GM12874 (cell line): Measurements from ENCODE around the gene C12orf56.

ENCODE experiments used
- CTCF ChIP-seq: IDR thresholded peaks from 2 replicates; pipeline ENCODE4 v1.5.1; 2011; ENCODE audit warnings: low read depth, mild to moderate bottlenecking, control low read depth, low read length, moderate library complexity; ENCODE audit not compliant: insufficient read depth

The C12orf56 gene

GRCh38 chr12:64258576-64258975 lies 132.0 kb downstream of the C12orf56 start:
- no peak for TF ChIP-seq CTCF

DNA sequence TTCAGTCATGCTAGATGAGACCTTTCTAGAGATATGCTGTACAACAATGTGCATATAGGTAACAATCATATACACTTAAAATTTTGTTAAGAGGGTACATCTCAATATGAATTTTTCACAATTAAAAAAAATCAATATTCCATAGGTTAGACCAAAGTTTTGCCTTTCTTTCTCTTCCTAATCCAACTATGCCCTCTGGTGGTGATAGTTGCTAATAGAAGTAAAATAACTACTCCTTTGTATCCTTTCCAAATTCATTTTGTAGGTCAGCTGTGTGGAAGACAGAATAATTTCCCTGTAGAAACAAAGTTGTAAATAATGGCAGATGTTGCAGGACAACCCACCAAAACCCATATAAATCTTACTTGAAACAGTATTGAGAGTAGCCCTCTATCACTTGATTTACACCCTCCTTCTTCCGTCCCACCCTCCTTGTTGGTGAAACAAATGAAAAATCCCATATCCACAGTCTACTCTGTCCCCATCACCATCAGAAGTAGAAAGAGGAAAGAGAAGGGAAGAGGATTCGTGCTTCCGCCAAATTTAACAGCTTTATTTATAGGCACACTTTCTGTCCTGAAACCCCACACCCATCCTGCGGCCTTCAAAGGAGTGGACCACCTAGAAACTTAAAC lies 134.3 kb downstream of the C12orf56 start:
- 0 out of 2 replicates have a peak, but pooled peaks have one; percentile 13 for TF ChIP-seq CTCF

- TF ChIP-seq CTCF, result no peak
These were observed 135.3 kb downstream of the C12orf56 start for GRCh38 chr12:64255249-64255648.

DNA sequence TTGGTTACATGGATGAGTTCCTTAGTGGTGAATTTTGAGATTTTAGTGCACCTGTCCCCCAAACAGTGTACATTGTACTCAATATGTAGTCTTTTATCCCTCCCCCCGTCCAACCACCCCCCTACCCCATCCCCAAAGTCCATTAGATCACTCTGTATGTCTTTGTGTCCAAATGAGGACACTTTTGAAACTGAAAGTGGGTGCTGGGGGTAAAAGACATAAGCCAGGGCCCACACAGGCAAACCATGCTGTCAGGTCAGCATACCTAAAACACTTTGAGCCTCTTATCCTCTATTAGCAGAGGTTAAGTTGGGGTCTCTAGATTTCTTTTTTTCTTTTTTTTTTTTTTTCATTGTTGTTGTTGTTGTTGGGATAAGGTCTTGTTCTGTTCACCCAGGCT lies 137.2 kb downstream of the C12orf56 start:
- no peak for TF ChIP-seq CTCF

- TF ChIP-seq CTCF, result no peak
These were observed 137.9 kb downstream of the C12orf56 start for GRCh38 chr12:64252681-64253080.

- no peak for TF ChIP-seq CTCF
These were observed 146.7 kb downstream of the C12orf56 start for GRCh38 chr12:64243809-64244208.

DNA sequence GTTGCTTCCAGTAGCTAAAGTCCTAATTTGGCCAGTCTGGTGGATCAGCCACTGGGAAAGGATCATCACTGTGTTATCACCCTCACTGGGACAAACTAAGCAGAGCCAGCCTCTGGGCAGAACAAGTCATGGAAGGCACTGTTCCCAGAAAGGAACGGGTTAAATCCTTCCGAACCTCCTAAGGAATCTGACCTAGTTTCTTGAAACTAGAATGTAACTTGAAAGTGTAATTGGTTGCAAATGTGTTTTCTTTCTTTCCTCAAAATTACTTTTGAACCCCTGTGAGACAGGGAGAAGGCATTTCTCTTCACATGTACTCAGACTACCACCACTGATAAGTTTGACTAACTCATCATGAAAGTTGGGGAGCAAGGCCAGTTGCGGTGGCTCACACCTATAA lies 149.8 kb downstream of the C12orf56 start:
- TF ChIP-seq CTCF, result no peak

DNA sequence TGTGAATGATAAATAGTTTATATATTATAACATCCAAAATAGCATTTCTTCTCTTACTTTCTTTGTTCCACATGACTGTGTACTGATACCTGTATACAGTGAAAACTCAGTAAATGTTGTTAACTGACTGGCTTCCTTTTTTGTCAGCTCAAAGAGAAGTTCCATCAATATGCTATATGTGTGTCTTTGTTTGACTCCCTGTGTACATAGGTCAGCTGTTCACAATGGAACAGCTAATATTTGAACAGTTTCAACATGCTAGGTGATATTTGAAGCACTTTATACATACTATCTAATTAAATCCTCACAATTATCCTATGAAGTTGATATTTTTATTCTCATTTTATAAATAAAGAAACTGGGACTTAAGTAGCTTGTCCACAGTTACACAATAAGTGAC lies 153.2 kb downstream of the C12orf56 start:
- no peak for TF ChIP-seq CTCF
